Measurements from ENCODE around the gene PVALB. TPM values are rescaled to one million over a fixed set of nuclear protein-coding genes. Genes with fewer than 3 reads are reported as not detected.

Gene PVALB
- total RNA-seq, 1 donor from 2014 or later: not detected

GRCh38 chr22:36764641-36765040 is 52.2 kb downstream of the PVALB start:
- no peak overlapping the region for H3K27ac Mint-ChIP-seq (ENCODE audit: unreplicated experiment)
- H3K27me3 Mint-ChIP-seq (ENCODE audit: unreplicated experiment): peaks cover 2% of the 10 kb centered on the region
- H3K4me1 Mint-ChIP-seq (ENCODE audit: unreplicated experiment): no peaks in the 10 kb centered on the region
- H3K36me3 Mint-ChIP-seq (ENCODE audit: low read depth, unreplicated experiment): peaks cover 45% of the 10 kb centered on the region
- TF ChIP-seq, protein P1, sequence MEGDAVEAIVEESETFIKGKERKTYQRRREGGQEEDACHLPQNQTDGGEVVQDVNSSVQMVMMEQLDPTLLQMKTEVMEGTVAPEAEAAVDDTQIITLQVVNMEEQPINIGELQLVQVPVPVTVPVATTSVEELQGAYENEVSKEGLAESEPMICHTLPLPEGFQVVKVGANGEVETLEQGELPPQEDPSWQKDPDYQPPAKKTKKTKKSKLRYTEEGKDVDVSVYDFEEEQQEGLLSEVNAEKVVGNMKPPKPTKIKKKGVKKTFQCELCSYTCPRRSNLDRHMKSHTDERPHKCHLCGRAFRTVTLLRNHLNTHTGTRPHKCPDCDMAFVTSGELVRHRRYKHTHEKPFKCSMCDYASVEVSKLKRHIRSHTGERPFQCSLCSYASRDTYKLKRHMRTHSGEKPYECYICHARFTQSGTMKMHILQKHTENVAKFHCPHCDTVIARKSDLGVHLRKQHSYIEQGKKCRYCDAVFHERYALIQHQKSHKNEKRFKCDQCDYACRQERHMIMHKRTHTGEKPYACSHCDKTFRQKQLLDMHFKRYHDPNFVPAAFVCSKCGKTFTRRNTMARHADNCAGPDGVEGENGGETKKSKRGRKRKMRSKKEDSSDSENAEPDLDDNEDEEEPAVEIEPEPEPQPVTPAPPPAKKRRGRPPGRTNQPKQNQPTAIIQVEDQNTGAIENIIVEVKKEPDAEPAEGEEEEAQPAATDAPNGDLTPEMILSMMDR (IDR thresholded peaks at IDR 0.05; ENCODE audit: unreplicated experiment): no peak
- DNase-seq (ENCODE audit: low spot score): no peak
- H3K4me3 Mint-ChIP-seq (ENCODE audit: unreplicated experiment): no peak overlapping the region
- no peaks in the 10 kb centered on the region for H3K9me3 Mint-ChIP-seq (ENCODE audit: unreplicated experiment)

DNA sequence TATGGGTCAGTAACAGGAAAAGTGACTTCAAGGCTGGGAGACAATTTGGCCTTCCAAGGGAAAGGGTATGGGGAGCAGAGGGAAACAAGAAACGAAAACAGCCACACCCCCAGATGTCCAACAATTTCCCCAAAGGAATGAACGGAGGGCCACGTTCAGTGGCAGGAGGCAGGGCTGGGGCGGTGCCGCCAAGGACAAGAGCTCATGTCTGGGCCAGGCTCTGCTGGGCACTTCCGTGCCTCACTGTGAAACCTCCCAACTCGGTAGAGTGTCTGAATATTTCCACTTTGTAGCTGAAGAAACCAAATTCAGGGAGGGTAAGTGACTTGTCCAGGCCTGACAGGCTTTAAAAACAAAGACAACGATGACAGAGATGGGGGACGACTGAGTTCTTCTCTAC is 52.8 kb downstream of the PVALB start:
- TF ChIP-seq, protein P1 (IDR thresholded peaks at IDR 0.05; ENCODE audit: unreplicated experiment): no peak
- Mint-ChIP-seq H3K27me3 (ENCODE audit: unreplicated experiment) (peaks cover 2% of the 10 kb centered on the region), H3K9me3 (ENCODE audit: unreplicated experiment) (no peaks in the 10 kb centered on the region), H3K36me3 (ENCODE audit: low read depth, unreplicated experiment) (peaks cover 43% of the 10 kb centered on the region), H3K27ac (ENCODE audit: unreplicated experiment) (no peak overlapping the region), H3K4me1 (ENCODE audit: unreplicated experiment) (no peaks in the 10 kb centered on the region), H3K4me3 (ENCODE audit: unreplicated experiment) (peak overlapping the region; percentile 44)
- DNase-seq (ENCODE audit: low spot score): no peak

DNA sequence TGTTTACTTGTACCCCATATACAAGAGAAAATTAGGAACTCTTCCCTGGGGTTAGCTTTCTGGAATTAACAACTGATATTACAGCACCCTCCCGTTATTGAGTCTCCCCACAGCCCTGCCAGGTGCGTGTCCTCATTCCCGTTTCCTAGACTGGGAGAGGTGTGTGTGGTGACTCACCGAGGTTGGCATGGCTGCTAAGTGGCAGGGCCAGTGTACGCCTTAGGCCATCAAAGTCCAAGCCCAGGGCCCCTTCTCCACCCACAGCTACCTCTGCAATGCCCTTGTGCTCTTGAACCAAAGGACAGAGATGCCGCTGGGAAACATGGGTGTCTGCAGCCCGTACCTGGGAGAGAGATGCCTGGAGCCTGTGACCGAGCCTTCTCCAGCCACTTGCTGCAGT is 53.3 kb downstream of the PVALB start:
- Mint-ChIP-seq H3K9me3 (ENCODE audit: unreplicated experiment) (no peaks in the 10 kb centered on the region), H3K4me1 (ENCODE audit: unreplicated experiment) (no peaks in the 10 kb centered on the region), H3K27ac (ENCODE audit: unreplicated experiment) (no peak overlapping the region), H3K36me3 (ENCODE audit: low read depth, unreplicated experiment) (peaks cover 39% of the 10 kb centered on the region), H3K27me3 (ENCODE audit: unreplicated experiment) (peaks cover 2% of the 10 kb centered on the region), H3K4me3 (ENCODE audit: unreplicated experiment) (peak overlapping the region; percentile 44)
- no peak for DNase-seq (ENCODE audit: low spot score)
- TF ChIP-seq, protein P1 (IDR thresholded peaks at IDR 0.05; ENCODE audit: unreplicated experiment): no peak

DNA sequence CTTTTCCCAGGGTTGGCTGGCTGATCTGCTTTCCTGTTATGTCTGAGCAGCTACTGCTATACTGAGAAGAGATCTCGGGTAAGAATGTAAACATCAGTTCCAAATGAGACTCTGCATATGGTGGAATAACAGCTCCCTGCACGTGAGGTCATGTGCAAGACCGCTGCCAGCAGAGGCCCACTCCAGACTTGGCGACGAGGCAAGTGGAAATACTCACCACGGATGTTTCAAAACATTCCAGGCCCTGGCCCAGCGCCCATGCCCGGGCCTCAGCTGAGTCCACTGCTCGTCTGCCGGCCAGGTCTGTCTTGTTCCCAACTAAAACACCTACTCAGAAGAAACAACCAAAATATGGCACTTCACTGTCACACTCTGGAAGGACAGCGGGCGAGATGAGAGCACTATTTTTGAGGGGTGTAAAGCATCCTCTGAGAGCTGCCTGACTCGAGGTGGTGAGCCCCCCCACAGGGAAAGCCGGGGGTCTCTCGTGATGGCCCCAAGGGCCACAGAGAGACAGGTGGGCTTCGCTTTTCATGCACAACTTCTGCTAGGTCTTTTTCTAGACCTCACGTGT is 54.1 kb downstream of the PVALB start:
- no peak overlapping the region for H3K4me3 Mint-ChIP-seq (ENCODE audit: unreplicated experiment)

More for the DNA sequence above, 54.1 kb downstream of the PVALB start:
- DNase-seq (ENCODE audit: low spot score): no peak
- H3K27me3 Mint-ChIP-seq (ENCODE audit: unreplicated experiment): peaks cover 2% of the 10 kb centered on the region
- no peaks in the 10 kb centered on the region for H3K9me3 Mint-ChIP-seq (ENCODE audit: unreplicated experiment)
- TF ChIP-seq, protein P1 (IDR thresholded peaks at IDR 0.05; ENCODE audit: unreplicated experiment): no peak
- H3K36me3 Mint-ChIP-seq (ENCODE audit: low read depth, unreplicated experiment): peaks cover 42% of the 10 kb centered on the region
- no peaks in the 10 kb centered on the region for H3K4me1 Mint-ChIP-seq (ENCODE audit: unreplicated experiment)
- no peak overlapping the region for H3K27ac Mint-ChIP-seq (ENCODE audit: unreplicated experiment)

Measured in endothelial cell (in vitro differentiated cells).